GM12872 (cell line): Measurements from ENCODE around the gene SRF.

Source experiments
- CTCF ChIP-seq: IDR thresholded peaks from 3 replicates; pipeline ENCODE4 v1.5.1; 2011; ENCODE audit warnings: low read depth, mild to moderate bottlenecking, low read length, moderate library complexity; ENCODE audit not compliant: insufficient read depth

Gene SRF

GRCh38 chr6:43221046-43221972 lies 50.2 kb downstream of the SRF start:
- TF ChIP-seq CTCF: no peak

- no peak for TF ChIP-seq CTCF
Observed at GRCh38 chr6:43222418-43223059, 51.5 kb downstream of the SRF start.

- TF ChIP-seq CTCF: no peak
Observed at GRCh38 chr6:43223175-43223574, 52.1 kb downstream of the SRF start.

GRCh38 chr6:43226192-43226851 lies 55.3 kb downstream of the SRF start:
- no peak for TF ChIP-seq CTCF

GRCh38 chr6:43228951-43229802 lies 58.1 kb downstream of the SRF start, which contains the start of gene DNPH1:
TSS of gene DNPH1 (minus strand) at chr6:43229481. CDS start at chr6:43229456, 25 bp downstream.
- peak; percentile 85 for TF ChIP-seq CTCF

GRCh38 chr6:43229803-43230620 lies 58.9 kb downstream of the SRF start:
- TF ChIP-seq CTCF: no peak
